Left colon (tissue), 2 donors: ENCODE measurements around the gene CCND1. TPM values are rescaled to one million over a fixed set of nuclear protein-coding genes. Genes with fewer than 3 reads are reported as not detected.

Source experiments
- ATAC-seq: fragments of 200-7000 bp; cut with Tn5 transposase; one replicate; pipeline ENCODE4 v1.9.1; 2020; ENCODE audit warnings: mild to moderate bottlenecking, moderate library complexity
- DNase-seq, 2 donors: peaks; one replicate each; pipeline ENCODE4 v3.0.0-alpha.2; 2020
- intact Hi-C, 2 donors: fragments of 100-400 bp; cut with DNase I in 1 of 2; cut with micrococcal nuclease in 1 of 2; formaldehyde crosslinking; loops; one replicate each; pipeline versions ENCODE4 v1.11.2 to v1.14.0; 2022; cut with DNase I, micrococcal nuclease
- long read RNA-seq: library from polyadenylated mRNA; unstranded; transcript quantifications from one replicate; pipeline ENCODE4 v2.0.0, GENCODE V29; 2021
- total RNA-seq, 2 donors: library from RNA; stranded (reverse); fragmentation: NEBNext Ultra II Directional; extraction: Animal tissue kit (Norgen Biotek cat#: 25700); gene quantifications; one replicate each; pipeline ENCODE4 v1.2.1, GENCODE V29; 2021
- donor health status: DM: no; HTN: no; CAD: no.
- donor health status: DM: yes; HTN: yes; CAD: no.

The CCND1 gene
- total RNA-seq: 10 to 100 TPM; 56.5 to 83.5 TPM
- long read RNA-seq, full-length matches to known transcripts: 21 of 68 reads
- long read RNA-seq, partial matches to known transcripts: 46 of 68 reads
- long read RNA-seq, other reads (novel, unspliced or antisense): 1 of 68 reads

DNA sequence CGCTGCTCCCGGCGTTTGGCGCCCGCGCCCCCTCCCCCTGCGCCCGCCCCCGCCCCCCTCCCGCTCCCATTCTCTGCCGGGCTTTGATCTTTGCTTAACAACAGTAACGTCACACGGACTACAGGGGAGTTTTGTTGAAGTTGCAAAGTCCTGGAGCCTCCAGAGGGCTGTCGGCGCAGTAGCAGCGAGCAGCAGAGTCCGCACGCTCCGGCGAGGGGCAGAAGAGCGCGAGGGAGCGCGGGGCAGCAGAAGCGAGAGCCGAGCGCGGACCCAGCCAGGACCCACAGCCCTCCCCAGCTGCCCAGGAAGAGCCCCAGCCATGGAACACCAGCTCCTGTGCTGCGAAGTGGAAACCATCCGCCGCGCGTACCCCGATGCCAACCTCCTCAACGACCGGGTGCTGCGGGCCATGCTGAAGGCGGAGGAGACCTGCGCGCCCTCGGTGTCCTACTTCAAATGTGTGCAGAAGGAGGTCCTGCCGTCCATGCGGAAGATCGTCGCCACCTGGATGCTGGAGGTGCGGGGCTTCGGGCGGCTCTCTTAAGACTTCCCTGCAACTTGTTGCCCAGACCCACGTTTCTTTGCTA, at the start of gene CCND1:
TSS of gene CCND1 (plus strand) at position 162 of the 587 bp plus-strand sequence. CDS start at position 320, 158 bp downstream.
- ATAC-seq: peak; percentile 47
- DNase-seq: peak; percentile 67 to 82
- intact Hi-C loops: loop anchor here (5.0 to 10.0 kb wide), 2 partner anchors 346 to 539 kb away; partner anchors contain the start of gene MYEOV (in 1 of the 2)

DNA sequence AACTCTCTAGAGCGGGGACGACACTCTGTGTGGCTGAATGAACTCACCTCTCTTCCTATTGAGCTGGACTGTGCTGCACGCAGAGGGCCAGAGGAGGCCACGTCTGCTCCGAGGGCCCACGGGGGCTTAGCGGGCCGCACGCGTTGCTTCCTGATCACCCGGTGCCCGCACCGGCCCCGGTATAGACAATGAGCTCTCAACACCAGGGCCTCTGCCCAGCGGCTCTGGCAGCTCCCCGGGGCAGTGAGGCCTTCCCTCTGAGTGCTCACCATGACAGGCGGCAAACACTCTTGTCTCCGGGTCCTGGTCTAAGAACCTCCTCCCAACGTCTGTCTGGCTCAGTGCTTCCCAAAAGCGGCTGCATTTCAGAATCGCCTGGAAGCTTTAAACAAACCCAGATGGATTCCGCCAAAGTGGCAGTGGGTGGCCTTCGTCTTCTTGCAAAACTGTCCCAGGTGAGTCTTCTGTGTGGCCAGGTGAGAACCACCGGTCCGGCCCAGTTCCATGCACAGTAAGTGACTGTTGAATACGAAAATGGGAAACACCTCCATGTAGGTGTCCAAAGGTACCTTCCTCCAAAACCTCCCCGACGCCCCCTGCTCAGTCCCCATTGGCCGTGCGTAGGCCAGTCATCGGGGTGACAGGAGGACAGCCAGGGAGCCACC, 47.8 kb upstream of the CCND1 start:
- no peak for ATAC-seq
- intact Hi-C loops: no loop called here
- no peak for DNase-seq

DNA sequence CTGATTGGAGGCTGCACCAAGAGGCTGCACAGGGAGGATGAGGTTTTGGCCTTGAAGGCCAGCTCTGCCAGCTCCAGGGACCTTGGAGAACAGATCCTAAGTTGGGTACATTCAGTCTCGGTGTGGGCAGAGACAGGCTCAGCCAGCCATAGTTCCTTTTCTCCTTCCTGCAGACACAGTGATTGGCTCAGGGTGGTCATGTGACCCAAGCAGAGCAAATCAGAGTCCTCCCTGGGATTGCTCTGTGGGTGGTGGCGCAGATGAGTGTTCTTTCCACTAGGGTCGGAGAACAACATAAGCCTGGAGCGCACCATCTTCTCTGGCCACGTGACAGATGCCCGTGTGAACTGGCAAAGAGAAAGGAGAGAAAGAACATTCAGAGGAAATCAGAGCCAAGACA, 47.1 kb upstream of the CCND1 start:
- DNase-seq (no peak), ATAC-seq (no peak)
- intact Hi-C loops: no loop called here

DNA sequence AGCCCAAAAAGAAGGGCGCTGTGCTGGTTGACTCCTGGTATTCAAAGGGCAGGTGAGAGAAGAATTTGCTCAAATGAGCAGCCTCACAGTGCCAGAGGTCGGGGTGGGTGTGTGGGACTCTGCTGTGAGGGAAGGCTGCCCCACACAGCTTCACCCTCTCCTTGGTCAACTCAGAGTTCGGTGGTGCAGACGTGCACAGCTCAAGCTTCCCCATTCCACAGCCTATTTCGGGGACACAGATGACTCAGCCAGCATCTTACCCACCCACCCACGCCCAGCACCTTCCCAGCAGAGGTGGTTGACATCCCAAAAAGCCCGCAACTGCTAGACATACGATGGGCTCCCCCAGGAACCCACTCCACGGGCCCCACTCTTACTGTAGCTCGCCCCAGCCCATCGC, 46.5 kb upstream of the CCND1 start:
- intact Hi-C loops: no loop called here
- ATAC-seq: no peak
- no peak for DNase-seq

DNA sequence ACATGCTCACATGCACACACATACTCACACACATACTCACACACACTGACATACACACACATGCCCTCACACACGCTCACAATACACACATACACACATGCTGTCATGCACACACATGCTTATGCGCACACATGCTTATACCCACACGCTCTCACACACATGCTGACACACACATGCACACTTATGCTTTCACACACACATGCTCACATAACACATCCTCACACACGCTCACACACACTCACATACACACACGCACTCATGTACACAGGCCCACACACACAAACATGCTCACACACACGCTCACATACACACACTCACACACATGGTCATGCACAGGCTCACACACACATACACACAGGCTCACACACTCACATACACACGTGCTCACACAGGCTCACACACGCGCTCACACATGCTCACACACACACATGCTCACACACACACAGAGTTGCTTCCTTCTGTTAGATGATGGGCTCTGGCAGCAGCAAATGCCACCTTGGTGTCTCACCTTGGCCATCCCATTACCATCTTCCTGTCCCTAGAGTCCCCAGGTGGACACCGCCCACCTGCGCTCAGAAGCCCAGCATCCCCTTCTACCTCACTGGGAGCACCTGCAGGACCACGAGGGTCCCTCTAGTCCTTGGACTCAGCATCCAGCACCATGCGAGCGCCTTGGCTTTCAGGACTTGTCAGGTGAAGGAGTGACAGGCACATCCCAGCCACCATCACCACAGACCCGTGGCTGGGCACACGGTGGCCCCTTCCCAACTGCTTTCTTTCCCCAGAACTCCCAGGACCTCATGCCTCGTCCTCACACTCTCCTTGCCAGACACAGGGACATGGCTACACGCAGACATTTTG, 44.9 kb upstream of the CCND1 start:
- intact Hi-C loops: no loop called here
- no peak for ATAC-seq
- no peak for DNase-seq

DNA sequence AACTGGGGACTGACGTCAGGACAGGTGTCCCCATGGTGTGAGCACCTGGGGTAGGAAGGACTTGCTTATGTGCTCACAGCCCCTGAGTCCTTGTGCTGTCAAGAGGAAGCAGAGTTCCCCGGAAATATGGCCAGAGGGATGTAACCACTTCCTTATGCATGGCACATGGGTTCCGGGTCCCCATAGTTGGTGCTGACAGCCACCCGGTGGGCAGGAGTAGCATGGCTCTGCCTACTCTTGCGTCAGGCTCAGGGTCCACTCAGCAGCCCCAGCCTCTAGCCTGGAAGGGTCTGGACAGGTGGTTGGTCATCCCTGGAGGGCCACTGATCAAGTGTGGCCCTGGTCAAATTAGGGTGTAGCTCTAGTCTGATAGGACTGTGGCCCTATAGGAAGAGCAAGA, 42.8 kb upstream of the CCND1 start:
- ATAC-seq (peak; percentile 55), DNase-seq (peak in 1 of 2 donors; percentile 12)
- intact Hi-C loops: no loop called here

DNA sequence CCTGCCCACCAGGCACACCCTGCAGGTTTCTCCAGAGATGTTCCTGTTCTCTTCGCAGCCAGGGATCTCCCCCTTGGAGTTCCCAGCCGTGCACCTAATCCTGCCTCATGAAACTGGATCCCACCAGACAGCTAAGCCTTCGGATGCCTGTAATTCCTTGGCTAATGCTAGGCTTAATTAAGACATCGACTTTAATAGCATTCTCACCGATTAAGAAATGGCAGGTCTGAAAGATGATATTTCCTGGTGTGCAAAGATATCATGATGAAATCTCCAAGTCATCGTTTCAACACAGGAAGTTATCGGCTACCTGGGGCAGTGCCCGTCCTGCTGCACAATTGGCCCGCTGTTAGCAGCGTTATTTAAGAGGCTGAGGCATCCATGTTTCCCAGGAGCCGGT, 41.5 kb upstream of the CCND1 start:
- DNase-seq (no peak), ATAC-seq (no peak)
- intact Hi-C loops: no loop called here

DNA sequence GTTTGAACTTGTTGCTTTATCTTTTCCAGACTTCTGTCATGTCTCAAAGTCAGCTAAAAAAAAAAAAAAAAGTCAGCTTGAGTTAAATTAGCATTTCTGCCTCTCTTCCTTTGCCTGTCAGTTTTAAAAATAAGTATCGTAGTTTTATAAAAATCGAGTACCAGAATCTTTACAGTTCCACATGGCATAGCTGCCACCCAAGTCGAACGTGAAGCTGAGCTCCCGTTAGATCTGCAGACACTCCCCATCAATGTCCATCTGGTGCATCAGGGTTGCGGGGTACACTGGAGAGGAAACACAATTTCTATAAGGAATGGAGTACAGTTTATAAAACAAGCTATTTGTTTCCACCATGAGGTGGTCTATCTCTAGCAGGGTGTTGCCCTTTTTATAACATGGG, 41.0 kb upstream of the CCND1 start:
- no peak for ATAC-seq
- intact Hi-C loops: no loop called here
- DNase-seq: no peak

DNA sequence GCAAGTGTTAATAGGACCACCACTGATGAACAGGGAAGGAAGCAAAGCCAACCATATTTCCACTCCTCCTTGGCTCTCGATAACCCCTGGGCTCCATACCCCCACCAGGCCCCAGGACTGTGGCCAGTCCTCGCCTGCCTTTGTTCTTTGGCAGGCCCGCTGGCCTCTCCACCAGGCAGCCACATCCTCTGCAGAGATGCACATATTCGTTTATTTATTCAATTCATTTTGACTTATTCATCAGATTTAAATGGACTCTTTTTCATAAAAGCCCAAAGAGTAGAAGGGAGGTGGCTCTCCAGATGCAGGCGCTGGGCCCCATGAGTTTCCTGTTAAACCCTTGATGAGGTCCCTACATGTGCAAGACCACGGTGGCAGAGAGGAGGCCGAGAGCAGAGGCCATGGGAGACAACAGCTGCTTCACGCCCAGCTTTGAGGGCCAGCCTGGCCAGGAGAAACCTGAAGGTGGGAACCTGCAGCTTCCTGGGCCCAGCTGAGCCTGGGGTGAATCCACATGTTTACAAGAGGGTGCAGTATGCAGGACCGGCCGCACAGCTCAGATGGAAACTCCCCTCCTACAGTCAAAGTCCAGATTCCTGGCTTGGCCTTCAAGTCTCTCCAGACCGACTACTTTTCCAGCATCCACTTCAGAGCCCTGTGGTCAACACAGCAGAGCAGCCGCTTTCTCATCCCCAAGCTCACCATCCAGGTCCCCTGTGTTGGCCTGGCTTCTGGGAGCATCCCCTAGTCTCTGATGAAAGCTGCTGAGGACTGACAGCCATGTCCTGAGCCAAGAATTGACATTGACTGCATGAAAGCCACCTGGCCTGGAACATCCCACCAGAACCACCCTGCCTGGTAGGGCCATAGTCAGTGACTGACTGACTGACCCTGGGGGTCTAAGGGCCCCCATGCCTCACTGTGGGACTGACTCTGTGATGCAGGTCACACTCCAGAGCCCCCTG, 39.7 kb upstream of the CCND1 start:
- intact Hi-C loops: no loop called here
- ATAC-seq: peak; percentile 88
- peak in 1 of 2 donors; percentile 23 for DNase-seq

DNA sequence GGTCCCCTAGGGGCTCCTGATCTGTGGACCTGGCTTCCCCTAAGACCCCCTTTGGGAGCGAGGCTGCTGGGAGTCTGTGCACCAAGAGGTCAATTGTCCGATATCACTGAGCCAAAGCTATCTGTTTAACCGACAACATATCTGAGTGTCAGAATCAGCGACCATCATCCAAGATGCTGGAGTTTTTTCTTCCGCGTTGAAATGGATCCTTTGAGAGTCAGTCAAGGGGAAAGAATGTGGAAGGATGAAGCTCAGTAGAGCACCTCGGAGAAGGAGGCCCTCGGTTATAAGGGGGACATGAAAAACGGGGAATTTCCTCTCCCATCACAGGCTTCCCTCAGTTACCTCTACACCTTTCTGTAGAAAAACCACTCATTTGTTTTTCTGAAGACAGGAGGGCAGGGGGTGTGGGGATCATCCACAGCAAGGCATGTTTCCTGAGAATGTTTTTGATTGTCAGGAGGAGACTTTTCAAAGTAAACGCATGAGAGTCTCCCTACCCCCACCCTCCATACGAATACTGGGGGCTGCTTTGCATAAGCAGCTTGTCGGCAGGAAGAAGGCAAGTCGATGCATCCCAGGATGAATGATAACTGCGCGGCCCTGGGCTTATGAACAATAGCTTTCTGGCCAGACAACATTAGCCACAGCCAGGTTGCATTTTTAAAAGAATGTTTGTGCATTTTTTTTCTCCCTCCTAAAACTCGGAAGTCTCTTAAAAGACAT, 37.7 kb upstream of the CCND1 start:
- DNase-seq (no peak), ATAC-seq (no peak)
- intact Hi-C loops: no loop called here

DNA sequence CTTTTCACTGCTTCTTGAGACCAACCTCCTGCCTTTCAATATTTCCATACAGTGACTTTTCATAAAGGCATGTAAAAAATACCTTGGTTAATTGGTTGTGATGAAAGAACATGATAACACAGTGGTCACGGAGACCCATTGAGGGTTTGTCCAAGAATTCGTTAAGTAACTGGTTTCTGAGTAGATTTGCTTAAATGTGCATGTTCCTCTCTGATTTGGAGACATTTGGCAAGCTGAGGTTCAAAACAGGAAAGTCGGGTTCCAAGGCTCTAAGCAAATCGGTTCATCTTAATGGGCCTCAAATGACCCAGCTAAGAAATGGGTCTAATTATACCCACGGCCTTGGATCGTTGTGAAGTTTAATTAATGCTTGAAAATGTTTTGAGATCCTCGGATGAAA, 36.9 kb upstream of the CCND1 start:
- no peak for ATAC-seq
- DNase-seq: no peak
- intact Hi-C loops: no loop called here

DNA sequence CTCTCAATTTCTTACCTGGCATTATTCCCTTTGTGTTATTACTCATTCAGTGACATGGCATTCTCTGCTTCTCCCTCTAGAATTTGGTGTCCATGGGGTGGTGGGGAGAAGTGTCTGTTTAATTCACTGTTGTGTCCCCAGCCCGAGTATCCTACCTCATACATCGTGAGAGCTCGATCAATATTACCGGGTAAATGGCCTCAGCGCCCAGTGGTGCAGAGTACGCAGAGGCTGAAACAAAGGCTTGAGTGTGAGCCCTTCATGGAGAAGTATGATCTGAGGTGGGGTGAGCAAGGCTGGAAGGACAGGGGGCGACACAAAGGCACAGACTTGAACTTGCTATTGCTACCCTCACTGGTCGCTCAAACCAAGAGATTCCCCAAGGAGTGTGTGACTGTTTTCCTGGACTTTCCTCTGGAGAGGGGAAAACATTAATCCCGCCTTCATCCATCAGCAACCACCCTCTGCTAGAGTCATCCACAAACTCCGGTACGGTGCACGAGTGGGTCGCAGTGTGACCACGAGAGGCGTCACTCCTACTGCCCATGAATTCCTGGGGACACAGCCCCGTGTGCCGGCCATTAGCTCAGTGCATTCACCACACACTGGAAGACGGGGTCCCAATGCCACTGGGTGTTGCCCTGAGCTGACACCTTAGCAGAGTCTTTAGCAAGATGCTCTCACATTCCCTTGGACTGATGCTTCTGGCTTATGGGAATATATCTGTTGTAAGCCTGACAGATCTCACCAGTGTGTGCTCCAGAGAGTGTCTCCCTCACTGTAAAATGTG, 35.0 kb upstream of the CCND1 start:
- intact Hi-C loops: no loop called here
- ATAC-seq: no peak
- no peak for DNase-seq

DNA sequence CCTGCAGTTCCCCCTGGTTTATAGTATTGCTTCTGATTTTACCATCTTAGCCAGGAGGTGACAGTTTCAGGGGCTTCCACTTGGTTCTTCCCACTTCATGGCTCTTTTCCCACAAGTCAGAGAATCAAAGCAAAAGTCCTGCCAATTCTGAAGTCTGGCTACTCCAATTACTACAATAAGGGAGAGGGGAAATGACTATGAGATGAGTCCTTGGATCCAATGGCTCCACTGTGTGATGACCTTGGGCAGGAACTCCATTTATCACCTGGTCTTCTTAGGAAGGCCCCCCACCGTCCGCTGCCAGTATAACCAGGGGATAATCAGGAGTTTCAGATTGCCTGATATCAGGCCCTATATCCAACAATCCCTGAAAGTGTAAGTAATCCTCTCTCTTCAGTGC, 31.6 kb upstream of the CCND1 start:
- ATAC-seq (no peak), DNase-seq (no peak)
- intact Hi-C loops: no loop called here

DNA sequence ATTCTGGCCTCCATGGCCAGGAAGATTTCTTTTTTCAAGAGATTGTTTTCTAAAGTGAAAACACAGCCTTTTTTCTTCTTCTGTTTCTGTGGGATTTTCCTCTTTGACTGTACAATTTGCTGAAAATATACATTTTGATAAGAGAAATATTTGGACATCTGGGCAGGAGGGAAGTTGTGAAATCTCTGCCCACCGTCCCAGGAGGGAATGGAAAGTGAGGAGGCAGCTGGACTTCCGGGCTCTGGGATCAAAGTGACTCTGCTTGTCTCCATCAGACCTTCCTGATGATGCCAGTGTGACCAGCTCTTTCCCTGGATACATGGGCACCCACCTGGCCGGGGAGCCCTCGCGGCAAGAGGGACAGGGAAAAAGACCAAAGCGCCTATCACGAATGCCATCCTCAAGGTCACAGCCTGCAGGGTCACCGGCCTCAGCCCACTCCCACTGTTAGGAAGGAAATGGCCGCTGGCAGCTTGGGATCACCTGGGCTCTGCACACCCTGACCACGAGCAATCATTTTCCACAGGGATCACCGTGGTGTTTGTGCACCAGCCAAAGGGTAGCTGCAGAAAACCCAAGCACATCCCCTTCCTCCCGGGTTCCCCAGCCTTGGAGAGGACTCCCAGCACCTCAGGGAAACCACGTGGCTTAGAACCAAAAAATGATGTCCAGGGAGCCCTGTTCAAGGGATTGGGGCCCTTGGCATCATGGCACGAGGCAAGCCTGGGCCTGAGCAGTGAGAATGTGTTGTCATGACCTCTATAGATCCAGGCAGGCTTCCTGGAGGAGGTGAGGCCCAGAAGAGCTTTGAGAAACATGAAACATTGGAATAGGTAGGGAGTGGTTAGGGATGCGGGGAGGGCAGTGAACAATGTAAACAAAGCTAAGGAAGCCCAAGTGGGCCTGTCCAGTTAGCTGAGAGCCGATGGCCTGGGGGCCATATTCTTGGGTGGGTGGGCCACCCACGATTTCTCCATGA, 29.1 kb upstream of the CCND1 start:
- DNase-seq: no peak
- no peak for ATAC-seq
- intact Hi-C loops: no loop called here

DNA sequence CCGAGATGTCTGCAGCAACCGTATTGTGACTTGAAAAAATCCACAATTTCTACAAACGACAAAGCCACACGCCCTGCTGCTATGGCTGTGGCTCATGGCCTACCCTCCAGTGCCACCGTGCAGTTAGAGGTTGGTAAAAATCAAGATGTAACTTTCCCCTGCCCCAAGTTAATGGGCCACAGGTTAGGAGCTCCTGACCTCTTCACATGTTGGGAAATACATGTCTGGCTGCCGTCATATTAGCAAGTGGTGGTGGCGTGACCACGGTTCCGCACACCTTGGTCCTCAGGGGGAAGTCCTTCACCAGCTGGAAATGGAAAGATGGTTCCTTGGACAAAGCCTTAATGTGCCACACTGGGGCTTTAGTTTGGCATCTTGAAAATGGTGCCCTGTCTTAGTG, 27.4 kb upstream of the CCND1 start:
- intact Hi-C loops: no loop called here
- no peak for DNase-seq
- no peak for ATAC-seq

DNA sequence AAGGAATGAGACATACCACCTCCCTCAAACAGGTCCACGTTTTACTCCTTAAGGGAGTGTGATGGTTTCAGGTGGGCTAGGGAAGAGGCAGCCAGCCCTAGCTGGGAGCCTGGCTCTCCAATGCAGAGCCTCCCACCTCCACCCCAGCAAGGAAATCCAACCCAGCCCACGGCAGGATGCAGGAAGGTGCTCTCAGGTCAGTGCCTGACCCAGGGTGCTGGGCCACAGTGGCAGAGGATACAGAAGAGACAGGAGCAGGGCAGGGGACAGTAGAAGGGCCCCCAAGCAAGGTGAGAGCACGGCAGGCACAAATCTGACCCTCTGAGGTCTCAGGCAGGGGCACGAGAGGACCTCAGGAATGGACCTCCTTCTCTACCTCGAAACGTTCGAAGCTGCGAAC, 26.9 kb upstream of the CCND1 start:
- intact Hi-C loops: no loop called here
- DNase-seq: no peak
- ATAC-seq: no peak
